Bronchial epithelial cell (primary cell): Measurements from ENCODE around the gene FARSB. TPM values are rescaled to one million over a fixed set of nuclear protein-coding genes. Genes with fewer than 3 reads are reported as not detected.
"Not testable (repeated sequence)": the region's sequence is repeated elsewhere in the genome, so short reads cannot be mapped to it uniquely, and the experiment has no call there.

ENCODE experiments used
- DNase-seq: peaks from one replicate; pipeline ENCODE4 v3.0.0-alpha.2; 2010; ENCODE audit warnings: low read depth
- FAIRE-seq: peaks from 2 replicates; lab custom pipeline; 2011; peaks lifted over from hg19 to GRCh38; lab: Jason Lieb, UNC
- H3K27me3 ChIP-seq: 2 replicates; pipeline ENCODE4 v1.5.1; 2011; ENCODE audit warnings: low read length; ENCODE audit not compliant: control insufficient read depth, insufficient read depth
- H3K36me3 ChIP-seq: 2 replicates; pipeline ENCODE4 v1.5.1; 2011; ENCODE audit warnings: low read length; ENCODE audit not compliant: control insufficient read depth, insufficient read depth
- H3K4me3 ChIP-seq: 2 replicates; pipeline ENCODE4 v1.5.1; 2011; ENCODE audit warnings: mild to moderate bottlenecking, low read depth, low read length, control low read depth
- CTCF ChIP-seq: IDR thresholded peaks from 2 replicates; pipeline ENCODE4 v1.5.1; 2011; ENCODE audit warnings: mild to moderate bottlenecking, moderate library complexity, low read length, control low read depth, inconsistent platforms; ENCODE audit not compliant: insufficient read depth, severe bottlenecking
- total RNA-seq: library from RNA; depleted of rRNA; stranded (reverse); fragments of >200 nt; gene quantifications from 2 replicates; pipeline ENCODE4 v1.2.1, GENCODE V29; 2014

The FARSB gene
- total RNA-seq, 1 donor from 2014 or later = 12.9 TPM

GRCh38 chr2:222698276-222698675 is 42.4 kb upstream of the FARSB start:
- H3K27me3 ChIP-seq = no peaks in the 10 kb centered on the region
- no peak overlapping the region for H3K4me3 ChIP-seq
- no peaks in the 10 kb centered on the region for H3K36me3 ChIP-seq
- FAIRE-seq (no peak), DNase-seq (no peak)
- no peak for TF ChIP-seq CTCF

GRCh38 chr2:222693837-222694236 is 37.9 kb upstream of the FARSB start:
- DNase-seq (peak; percentile 53), FAIRE-seq (no peak)

GRCh38 chr2:222693413-222693812 is 37.5 kb upstream of the FARSB start:
- not testable (repeated sequence) for H3K4me3 ChIP-seq, DNase-seq, FAIRE-seq, H3K27me3 ChIP-seq, H3K36me3 ChIP-seq

More at GRCh38 chr2:222693837-222694236, 37.9 kb upstream of the FARSB start:
- TF ChIP-seq CTCF = peak; percentile 32
- H3K4me3 ChIP-seq = no peak overlapping the region
- no peaks in the 10 kb centered on the region for H3K36me3 ChIP-seq
- H3K27me3 ChIP-seq = no peaks in the 10 kb centered on the region

- Histone ChIP-seq H3K36me3 (no peaks in the 10 kb centered on the region), H3K4me3 (no peak overlapping the region), H3K27me3 (peaks cover 1% of the 10 kb centered on the region)
- peak; percentile 97 for TF ChIP-seq CTCF
- FAIRE-seq = no peak
- peak; percentile 56 for DNase-seq
Observed at GRCh38 chr2:222690564-222691200, 34.8 kb upstream of the FARSB start.

GRCh38 chr2:222689322-222689721 is 33.4 kb upstream of the FARSB start:
- DNase-seq (no peak), FAIRE-seq (no peak)
- H3K36me3 ChIP-seq = no peaks in the 10 kb centered on the region
- no peak overlapping the region for H3K4me3 ChIP-seq
- TF ChIP-seq CTCF = no peak
- peaks cover 1% of the 10 kb centered on the region for H3K27me3 ChIP-seq

GRCh38 chr2:222688917-222689316 is 33.0 kb upstream of the FARSB start:
- Histone ChIP-seq H3K4me3 (no peak overlapping the region), H3K36me3 (no peaks in the 10 kb centered on the region), H3K27me3 (peaks cover 1% of the 10 kb centered on the region)
- DNase-seq = no peak
- no peak for FAIRE-seq
- no peak for TF ChIP-seq CTCF
